Upper lobe of left lung (tissue), 4 donors: ENCODE measurements around the gene PPP1R2.

Experiments used
- EP300 ChIP-seq, 4 donors: sonication (generic); formaldehyde crosslinking; IDR thresholded peaks; one replicate each; pipeline ENCODE4 v1.5.1; 2017; ENCODE audit warnings: antibody characterized with exemption in 4 of 4, control low read depth in 2 of 4
- POLR2A ChIP-seq, 4 donors: fragments of 450-650 bp; IDR thresholded peaks; one replicate each; pipeline ENCODE4 v1.5.1; 2016 to 2017; ENCODE audit warnings: antibody characterized with exemption in 4 of 4, mild to moderate bottlenecking in 2 of 4
- TF ChIP-seq, protein P1 (sequence below), 6 experiments: fragments of 450-650 bp in 4 of 6; fragments of 200-600 bp in 2 of 6; sonication (generic) in 2 of 6; IDR thresholded peaks; one replicate each; pipeline ENCODE4 v1.5.1; 2016 to 2019; ENCODE audit warnings: antibody characterized with exemption in 6 of 6

DNA sequence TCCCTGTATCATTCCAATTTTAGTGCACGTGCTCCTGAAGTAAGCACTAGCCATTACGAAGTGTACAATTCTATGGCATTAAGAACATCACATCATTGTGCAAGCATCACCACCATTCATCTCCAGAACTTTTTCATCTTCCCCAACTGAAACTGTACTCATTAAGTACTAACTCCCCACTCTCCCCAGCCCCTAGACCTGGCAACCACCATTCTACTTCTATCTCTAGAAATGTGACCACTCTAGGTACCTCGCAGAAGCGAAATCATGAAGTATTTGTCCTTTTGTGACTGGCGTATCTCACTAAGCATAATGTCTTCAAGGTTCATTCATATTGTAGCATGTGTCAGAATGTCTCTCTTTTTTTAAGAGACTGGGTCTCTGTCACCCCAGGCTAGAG, 11.4 kb downstream of the PPP1R2 start:
- TF ChIP-seq POLR2A (IDR thresholded peaks at IDR 0.05) (no peak), EP300 (IDR thresholded peaks at IDR 0.05) (no peak)
- TF ChIP-seq, protein P1, sequence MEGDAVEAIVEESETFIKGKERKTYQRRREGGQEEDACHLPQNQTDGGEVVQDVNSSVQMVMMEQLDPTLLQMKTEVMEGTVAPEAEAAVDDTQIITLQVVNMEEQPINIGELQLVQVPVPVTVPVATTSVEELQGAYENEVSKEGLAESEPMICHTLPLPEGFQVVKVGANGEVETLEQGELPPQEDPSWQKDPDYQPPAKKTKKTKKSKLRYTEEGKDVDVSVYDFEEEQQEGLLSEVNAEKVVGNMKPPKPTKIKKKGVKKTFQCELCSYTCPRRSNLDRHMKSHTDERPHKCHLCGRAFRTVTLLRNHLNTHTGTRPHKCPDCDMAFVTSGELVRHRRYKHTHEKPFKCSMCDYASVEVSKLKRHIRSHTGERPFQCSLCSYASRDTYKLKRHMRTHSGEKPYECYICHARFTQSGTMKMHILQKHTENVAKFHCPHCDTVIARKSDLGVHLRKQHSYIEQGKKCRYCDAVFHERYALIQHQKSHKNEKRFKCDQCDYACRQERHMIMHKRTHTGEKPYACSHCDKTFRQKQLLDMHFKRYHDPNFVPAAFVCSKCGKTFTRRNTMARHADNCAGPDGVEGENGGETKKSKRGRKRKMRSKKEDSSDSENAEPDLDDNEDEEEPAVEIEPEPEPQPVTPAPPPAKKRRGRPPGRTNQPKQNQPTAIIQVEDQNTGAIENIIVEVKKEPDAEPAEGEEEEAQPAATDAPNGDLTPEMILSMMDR (IDR thresholded peaks at IDR 0.05) = no peak
